A673 (cell line): ENCODE measurements around the gene AUP1. TPM values are rescaled to one million over a fixed set of nuclear protein-coding genes. Genes with fewer than 3 reads are reported as not detected.

Source experiments
- BruUV-seq: library from RNA; stranded (reverse); fragments of 400-500 nt; replicated peaks from 2 replicates; lab custom pipeline; 2021; lab: Mats Ljungman, UMichigan
- CTCF ChIA-PET: fragments of 300-600 bp; sonication (Branson Sonifier 250); formaldehyde crosslinking; loops from one replicate; lab custom pipeline; 2022; ENCODE audit warnings: antibody characterized with exemption; lab: Charles Lee
- POLR2A ChIA-PET: fragments of 300-600 bp; sonication (Branson Sonifier 250); formaldehyde crosslinking; loops from one replicate; lab custom pipeline; 2022; ENCODE audit warnings: antibody characterized with exemption; ENCODE audit not compliant: low non-redundant PET; lab: Charles Lee
- DNase-seq: peaks from one replicate; pipeline ENCODE4 v3.0.0-alpha.2; 2015; ENCODE audit warnings: low spot score
- H3K27ac ChIP-seq: fragments of 200-600 bp; sonication (generic); 2 replicates; pipeline ENCODE4 v1.5.1; 2016; ENCODE audit warnings: mixed run types, low read depth, mild to moderate bottlenecking, mixed read lengths, antibody characterized with exemption, low read length; ENCODE audit not compliant: poor library complexity, severe bottlenecking
- H3K27me3 ChIP-seq: fragments of 200-600 bp; sonication (generic); replicated peaks from 2 replicates; pipeline ENCODE4 v1.6.1; 2017; ENCODE audit warnings: mixed run types, low read depth, mild to moderate bottlenecking, mixed read lengths, antibody characterized with exemption, low read length; ENCODE audit not compliant: insufficient read depth, poor library complexity
- H3K36me3 ChIP-seq: fragments of 200-600 bp; sonication (generic); 2 replicates; pipeline ENCODE4 v1.6.1; 2016; ENCODE audit warnings: mixed run types, mild to moderate bottlenecking, mixed read lengths, antibody characterized with exemption, low read length; ENCODE audit not compliant: insufficient read depth, poor library complexity, severe bottlenecking
- H3K4me1 ChIP-seq: fragments of 200-600 bp; sonication (generic); 2 replicates; pipeline ENCODE4 v1.6.1; 2017; ENCODE audit warnings: mixed run types, mild to moderate bottlenecking, mixed read lengths, antibody characterized with exemption, low read length; ENCODE audit not compliant: insufficient read depth, poor library complexity, severe bottlenecking
- H3K4me3 ChIP-seq: fragments of 200-600 bp; sonication (generic); 2 replicates; pipeline ENCODE4 v1.5.1; 2016; ENCODE audit warnings: low read depth, mixed run types, mild to moderate bottlenecking, mixed read lengths, low read length; ENCODE audit not compliant: poor library complexity, severe bottlenecking
- H3K9me3 ChIP-seq: fragments of 200-600 bp; sonication (generic); 2 replicates; pipeline ENCODE4 v1.6.1; 2016; ENCODE audit warnings: mixed run types, low read depth, mild to moderate bottlenecking, mixed read lengths, antibody characterized with exemption, low read length; ENCODE audit not compliant: poor library complexity, severe bottlenecking
- CTCF ChIP-seq: fragments of 300-800, 200-600 bp; sonication (generic); conservative IDR thresholded peaks from 2 replicates; pipeline ENCODE4 v1.5.1; 2017; ENCODE audit warnings: low read depth, mild to moderate bottlenecking, antibody characterized with exemption, low read length, moderate library complexity, mixed read lengths
- EZH2 ChIP-seq: fragments of 200-600 bp; sonication (generic); IDR thresholded peaks from 2 replicates; pipeline ENCODE4 v1.6.1; 2017; ENCODE audit warnings: borderline replicate concordance, low read depth, mild to moderate bottlenecking, mixed read lengths, antibody characterized with exemption, low read length; ENCODE audit not compliant: poor library complexity, severe bottlenecking
- intact Hi-C: fragments of 100-400 bp; cut with micrococcal nuclease; formaldehyde crosslinking; loops from one replicate; pipeline ENCODE4 v1.10.0; 2022; ENCODE audit not compliant: unreplicated experiment
- total RNA-seq: library from RNA; stranded (reverse); gene quantifications from 2 replicates; pipeline ENCODE4 v1.2.3, GENCODE V29; 2021

AUP1 gene
- total RNA-seq, 1 experiment from 2014 or later = 126 TPM

DNA sequence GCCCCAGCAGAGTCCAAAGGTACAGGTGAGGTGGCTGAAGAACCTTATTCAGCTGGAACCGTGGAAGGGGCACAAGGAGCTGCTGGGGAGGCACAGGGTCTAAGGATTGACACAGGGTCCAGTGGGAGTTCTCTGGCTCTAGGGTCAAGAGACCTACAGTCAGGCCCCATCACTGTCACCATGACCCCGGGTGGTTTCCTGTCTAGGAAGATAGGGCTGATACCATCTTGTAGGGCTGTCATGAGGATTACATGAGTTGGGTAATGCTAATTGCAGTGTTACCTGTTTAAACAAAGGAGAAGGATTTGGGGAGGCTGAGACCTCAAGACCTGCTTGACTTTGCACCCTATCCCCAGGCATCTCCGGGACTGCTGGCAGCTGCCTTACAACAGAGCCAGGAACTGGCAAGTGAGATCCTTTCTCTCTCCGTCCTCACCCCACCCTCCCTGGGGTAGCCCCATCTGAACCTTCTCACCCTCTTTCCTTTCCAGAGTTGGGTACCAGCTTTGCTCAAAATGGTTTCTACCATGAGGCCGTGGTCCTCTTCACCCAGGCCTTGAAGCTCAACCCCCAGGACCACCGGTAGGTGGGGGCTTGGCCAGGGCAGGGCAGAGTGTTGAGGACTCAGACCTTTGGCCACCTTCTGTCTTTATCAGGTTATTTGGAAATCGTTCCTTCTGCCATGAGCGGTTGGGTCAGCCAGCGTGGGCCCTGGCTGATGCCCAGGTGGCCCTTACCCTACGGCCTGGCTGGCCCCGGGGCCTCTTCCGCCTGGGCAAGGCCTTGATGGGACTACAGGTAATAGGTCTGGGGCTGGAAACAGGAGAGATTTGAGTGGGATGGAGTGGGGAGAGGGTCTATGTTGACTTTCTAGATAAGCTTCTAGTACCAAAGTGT is 37.6 kb downstream of the AUP1 start:
- TF ChIP-seq CTCF (no peak), EZH2 (no peak)
- ChIA-PET CTCF (no interaction called here), POLR2A (no interaction called here)
- Histone ChIP-seq H3K36me3 (peaks cover 27% of the 10 kb centered on the region), H3K4me3 (no peak overlapping the region), H3K27me3 (no peaks in the 10 kb centered on the region), H3K27ac (no peak overlapping the region), H3K4me1 (no peaks in the 10 kb centered on the region), H3K9me3 (no peaks in the 10 kb centered on the region)
- intact Hi-C loops = no loop called here
- BruUV-seq = no TSS peak
- DNase-seq = no peak

DNA sequence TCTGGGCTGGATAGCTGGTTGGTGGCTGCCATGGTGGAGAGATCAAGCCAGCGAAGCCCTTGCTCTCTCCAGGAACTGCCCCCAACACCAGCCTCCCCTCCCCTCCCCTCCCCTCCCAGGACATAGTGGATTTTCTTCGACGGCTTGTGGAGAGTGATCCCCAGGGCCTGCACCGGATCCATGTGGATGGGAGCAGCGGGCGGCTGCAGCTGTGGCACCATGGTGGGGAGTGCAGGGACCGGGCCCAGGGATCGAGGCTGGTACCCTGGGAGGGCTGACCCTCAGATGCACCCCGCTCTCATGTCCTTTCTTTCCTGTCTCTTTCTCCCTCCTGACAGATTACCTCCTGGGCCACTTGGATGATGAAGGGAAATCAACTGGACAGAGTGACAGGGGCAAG is 39.6 kb downstream of the AUP1 start:
- TF ChIP-seq CTCF (no peak), EZH2 (no peak)
- ChIA-PET POLR2A (no interaction called here), CTCF (no interaction called here)
- Histone ChIP-seq H3K27me3 (no peaks in the 10 kb centered on the region), H3K27ac (no peak overlapping the region), H3K9me3 (no peaks in the 10 kb centered on the region), H3K4me3 (no peak overlapping the region), H3K4me1 (no peaks in the 10 kb centered on the region), H3K36me3 (peaks cover 27% of the 10 kb centered on the region)
- intact Hi-C loops = no loop called here
- no TSS peak for BruUV-seq
- DNase-seq = no peak

DNA sequence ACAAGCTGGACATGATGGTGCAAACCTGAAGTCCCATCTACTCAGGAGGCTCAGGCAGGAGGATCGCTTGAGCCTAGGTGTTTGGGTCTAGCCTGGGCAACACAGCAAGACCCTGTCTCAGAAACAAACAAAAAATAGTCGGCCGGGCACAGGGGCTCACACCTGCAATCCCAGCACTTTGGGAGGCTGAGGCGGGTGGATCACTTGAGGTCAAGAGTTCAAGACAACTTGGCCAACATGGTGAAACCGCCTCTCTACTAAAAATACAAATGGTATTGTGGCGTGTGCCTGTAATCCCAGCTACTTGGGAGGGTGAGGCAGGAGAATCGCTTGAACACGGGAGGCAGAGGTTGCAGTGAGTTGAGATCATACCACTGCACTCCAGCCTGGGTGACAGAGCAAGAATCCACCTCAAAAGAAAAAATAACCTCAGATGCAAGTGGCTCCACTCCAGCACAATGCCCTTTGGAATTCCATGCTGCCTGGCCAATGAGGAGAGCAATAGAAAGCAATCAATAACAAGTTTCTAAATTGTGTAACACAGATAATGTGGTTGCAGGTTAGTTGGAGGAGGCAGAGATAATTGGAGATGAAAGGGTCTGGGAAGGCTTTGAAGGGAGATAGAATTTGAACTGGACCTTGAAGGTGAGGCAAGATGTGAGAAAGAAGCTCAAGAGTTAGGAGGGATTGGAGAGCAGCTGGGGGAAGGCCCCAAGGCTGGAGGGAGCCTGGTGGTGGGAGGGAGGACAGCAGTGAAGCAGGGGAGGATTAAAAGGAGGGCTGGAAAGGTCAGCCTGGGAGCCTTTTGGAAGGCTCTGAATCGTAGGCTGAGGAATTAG is 40.6 kb downstream of the AUP1 start:
- H3K4me3 ChIP-seq = no peak overlapping the region
- peaks cover 2% of the 10 kb centered on the region for H3K4me1 ChIP-seq
- H3K27ac ChIP-seq = no peak overlapping the region
- BruUV-seq = no TSS peak
- H3K9me3 ChIP-seq = no peaks in the 10 kb centered on the region
- no peak for TF ChIP-seq CTCF
- H3K27me3 ChIP-seq = no peaks in the 10 kb centered on the region
- POLR2A ChIA-PET = no interaction called here
- intact Hi-C loops = no loop called here
- no peak for DNase-seq
- peaks cover 27% of the 10 kb centered on the region for H3K36me3 ChIP-seq
- CTCF ChIA-PET = no interaction called here
